ENCODE results near the gene VMO1. TPM values are rescaled to one million over a fixed set of nuclear protein-coding genes. Genes with fewer than 3 reads are reported as not detected.

The VMO1 gene
- total RNA-seq, 1 donor from 2014 or later: not detected

GRCh38 chr17:4772235-4772613, 13.9 kb downstream of the VMO1 start:
- ChIA-PET CTCF (no interaction called here), POLR2A (no interaction called here)
- no peak overlapping the region for H3K4me3 Mint-ChIP-seq
- TF ChIP-seq, protein P1, sequence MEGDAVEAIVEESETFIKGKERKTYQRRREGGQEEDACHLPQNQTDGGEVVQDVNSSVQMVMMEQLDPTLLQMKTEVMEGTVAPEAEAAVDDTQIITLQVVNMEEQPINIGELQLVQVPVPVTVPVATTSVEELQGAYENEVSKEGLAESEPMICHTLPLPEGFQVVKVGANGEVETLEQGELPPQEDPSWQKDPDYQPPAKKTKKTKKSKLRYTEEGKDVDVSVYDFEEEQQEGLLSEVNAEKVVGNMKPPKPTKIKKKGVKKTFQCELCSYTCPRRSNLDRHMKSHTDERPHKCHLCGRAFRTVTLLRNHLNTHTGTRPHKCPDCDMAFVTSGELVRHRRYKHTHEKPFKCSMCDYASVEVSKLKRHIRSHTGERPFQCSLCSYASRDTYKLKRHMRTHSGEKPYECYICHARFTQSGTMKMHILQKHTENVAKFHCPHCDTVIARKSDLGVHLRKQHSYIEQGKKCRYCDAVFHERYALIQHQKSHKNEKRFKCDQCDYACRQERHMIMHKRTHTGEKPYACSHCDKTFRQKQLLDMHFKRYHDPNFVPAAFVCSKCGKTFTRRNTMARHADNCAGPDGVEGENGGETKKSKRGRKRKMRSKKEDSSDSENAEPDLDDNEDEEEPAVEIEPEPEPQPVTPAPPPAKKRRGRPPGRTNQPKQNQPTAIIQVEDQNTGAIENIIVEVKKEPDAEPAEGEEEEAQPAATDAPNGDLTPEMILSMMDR (IDR thresholded peaks at IDR 0.05): no peak
- no peaks in the 10 kb centered on the region for H3K36me3 Mint-ChIP-seq (ENCODE audit: low read depth)
- intact Hi-C loops (cut with micrococcal nuclease): no loop called here
- DNase-seq: no peak
- H3K27ac Mint-ChIP-seq: no peak overlapping the region
- H3K27me3 Mint-ChIP-seq: peaks cover 16% of the 10 kb centered on the region
- peaks cover 10% of the 10 kb centered on the region for H3K4me1 Mint-ChIP-seq
- ATAC-seq (ENCODE audit: low read depth): no peak
- H3K9me3 Mint-ChIP-seq: no peaks in the 10 kb centered on the region

DNA sequence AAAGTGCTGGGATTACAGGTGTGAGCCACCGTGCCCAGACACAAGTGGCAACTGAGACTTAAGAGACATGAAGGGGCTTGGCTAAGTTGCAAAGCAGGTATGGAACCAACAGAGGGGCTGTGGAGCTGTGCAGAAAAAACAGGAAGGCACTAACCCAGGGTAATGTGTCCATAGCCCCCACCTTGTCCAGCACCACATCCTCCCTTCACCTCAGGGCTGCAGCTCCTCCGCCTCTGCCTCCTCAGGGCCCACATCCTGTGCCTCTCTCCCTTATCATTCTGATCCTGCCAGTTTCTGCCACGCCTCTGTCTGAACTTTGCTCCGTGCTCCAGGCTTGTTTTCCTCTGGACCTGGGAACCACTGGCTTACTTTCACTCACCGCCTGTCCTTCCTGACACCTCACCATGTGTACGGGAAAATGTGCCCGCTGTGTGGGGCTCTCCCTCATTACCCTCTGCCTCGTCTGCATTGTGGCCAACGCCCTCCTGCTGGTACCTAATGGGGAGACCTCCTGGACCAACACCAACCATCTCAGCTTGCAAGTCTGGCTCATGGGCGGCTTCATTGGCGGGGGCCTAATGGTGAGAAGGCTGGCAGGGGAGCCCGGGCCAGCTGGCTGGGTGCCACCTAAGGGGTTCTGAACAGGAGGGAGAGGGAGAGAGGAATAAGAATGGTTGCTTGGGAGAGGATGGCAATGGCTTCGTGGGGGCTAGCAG, 14.5 kb downstream of the VMO1 start, which contains the start of gene TM4SF5:
TSS of gene TM4SF5 (plus strand) at position 368 of the 716 bp plus-strand sequence. CDS start at position 405, 37 bp downstream.
- no peaks in the 10 kb centered on the region for H3K36me3 Mint-ChIP-seq (ENCODE audit: low read depth)
- no peaks in the 10 kb centered on the region for H3K9me3 Mint-ChIP-seq
- ATAC-seq (ENCODE audit: low read depth) (no peak), DNase-seq (no peak)
- ChIA-PET POLR2A (no interaction called here), CTCF (no interaction called here)
- intact Hi-C loops (cut with micrococcal nuclease): no loop called here
- no peak within 1 kb of the TSS for H3K4me3 Mint-ChIP-seq
- peaks cover 14% of the 10 kb centered on the region for H3K27me3 Mint-ChIP-seq
- no peak within 1 kb of the TSS for H3K27ac Mint-ChIP-seq
- H3K4me1 Mint-ChIP-seq: peaks cover 10% of the 10 kb centered on the region
- TF ChIP-seq, protein P1 (IDR thresholded peaks at IDR 0.05): no peak

GRCh38 chr17:4769628-4770027, 16.5 kb downstream of the VMO1 start:
- ATAC-seq (ENCODE audit: low read depth) (no peak), DNase-seq (no peak)
- Mint-ChIP-seq H3K4me1 (peaks cover 8% of the 10 kb centered on the region), H3K27me3 (peaks cover 14% of the 10 kb centered on the region), H3K36me3 (ENCODE audit: low read depth) (no peaks in the 10 kb centered on the region), H3K9me3 (no peaks in the 10 kb centered on the region), H3K27ac (no peak overlapping the region), H3K4me3 (no peak overlapping the region)
- intact Hi-C loops (cut with micrococcal nuclease): no loop called here
- ChIA-PET CTCF (interaction anchor here (0.6 kb wide), 1 partner anchor 22 kb away, joined by 3 read pairs; no protein-coding TSS in a partner anchor), POLR2A (no interaction called here)
- TF ChIP-seq, protein P1 (IDR thresholded peaks at IDR 0.05): no peak

DNA sequence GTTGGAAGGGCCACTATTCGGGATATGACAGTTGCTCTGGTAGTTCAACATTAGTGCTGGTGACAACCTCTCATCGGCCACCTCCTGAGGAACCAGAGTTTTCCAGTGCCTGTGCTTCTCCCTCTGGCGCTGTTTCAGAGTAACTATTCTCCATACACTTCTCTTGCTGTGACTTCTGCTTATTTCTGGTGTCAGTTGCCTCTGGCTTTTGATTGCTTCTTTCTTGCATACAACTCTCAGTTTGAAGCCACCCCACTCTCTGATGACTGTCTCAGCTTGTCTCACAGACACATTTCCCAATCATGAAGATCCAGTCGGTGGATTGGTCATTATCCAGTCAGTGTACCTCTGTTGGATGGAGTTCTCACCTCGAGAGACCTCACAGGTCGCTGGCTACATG, 17.9 kb downstream of the VMO1 start:
- peaks cover 5% of the 10 kb centered on the region for H3K4me1 Mint-ChIP-seq
- DNase-seq (no peak), ATAC-seq (ENCODE audit: low read depth) (no peak)
- intact Hi-C loops (cut with micrococcal nuclease): no loop called here
- H3K4me3 Mint-ChIP-seq: no peak overlapping the region
- POLR2A ChIA-PET: no interaction called here
- CTCF ChIA-PET: no interaction called here
- H3K36me3 Mint-ChIP-seq (ENCODE audit: low read depth): no peaks in the 10 kb centered on the region
- peaks cover 14% of the 10 kb centered on the region for H3K27me3 Mint-ChIP-seq
- no peaks in the 10 kb centered on the region for H3K9me3 Mint-ChIP-seq
- H3K27ac Mint-ChIP-seq: peak overlapping the region; percentile 3
- TF ChIP-seq, protein P1 (IDR thresholded peaks at IDR 0.05): no peak

GRCh38 chr17:4766723-4767122, 19.4 kb downstream of the VMO1 start:
- ATAC-seq (ENCODE audit: low read depth): no peak
- TF ChIP-seq, protein P1 (IDR thresholded peaks at IDR 0.05): no peak
- POLR2A ChIA-PET: no interaction called here

More at GRCh38 chr17:4766723-4767122, 19.4 kb downstream of the VMO1 start:
- H3K4me1 Mint-ChIP-seq: peaks cover 5% of the 10 kb centered on the region
- no peaks in the 10 kb centered on the region for H3K36me3 Mint-ChIP-seq (ENCODE audit: low read depth)
- no peak overlapping the region for H3K4me3 Mint-ChIP-seq
- H3K27ac Mint-ChIP-seq: no peak overlapping the region
- H3K27me3 Mint-ChIP-seq: peaks cover 8% of the 10 kb centered on the region
- H3K9me3 Mint-ChIP-seq: no peaks in the 10 kb centered on the region
- DNase-seq: no peak
- CTCF ChIA-PET: no interaction called here
- intact Hi-C loops (cut with micrococcal nuclease): no loop called here
